Neural cell (in vitro differentiated cells): Measurements from ENCODE around the gene STIM1. TPM values are rescaled to one million over a fixed set of nuclear protein-coding genes. Genes with fewer than 3 reads are reported as not detected.

Experiments
- H2AFZ ChIP-seq: fragments of 200-600, 300-800 bp; sonication (generic), shearing (Covaris generic); 2 replicates; pipeline ENCODE4 v1.6.0; 2014; ENCODE audit warnings: low read depth, mild to moderate bottlenecking, antibody characterized with exemption, low read length, moderate library complexity
- H3F3A ChIP-seq: fragments of 200-600 bp; shearing (Covaris generic); 2 replicates; pipeline ENCODE4 v1.6.1; 2016; ENCODE audit warnings: mild to moderate bottlenecking, moderate library complexity, mixed read lengths, antibody characterized with exemption, low read length; ENCODE audit not compliant: insufficient read depth, poor library complexity, severe bottlenecking
- H3K27ac ChIP-seq: fragments of 200-600, 300-800 bp; sonication (generic), shearing (Covaris generic); 2 replicates; pipeline ENCODE4 v1.5.1; 2014; ENCODE audit warnings: mild to moderate bottlenecking, low read length, moderate library complexity
- H3K27me3 ChIP-seq: fragments of 300-800, 200-600 bp; sonication (generic), shearing (Covaris generic); 2 replicates; pipeline ENCODE4 v1.6.0; 2014; ENCODE audit warnings: mild to moderate bottlenecking, low read depth, low read length, moderate library complexity; ENCODE audit not compliant: insufficient read depth
- H3K36me3 ChIP-seq: fragments of 300-800, 200-600 bp; sonication (generic), shearing (Covaris generic); 2 replicates; pipeline ENCODE4 v1.5.1; 2014; ENCODE audit warnings: mild to moderate bottlenecking, antibody characterized with exemption, low read length, moderate library complexity; ENCODE audit not compliant: insufficient read depth
- H3K4me2 ChIP-seq: fragments of 300-800, 200-600 bp; sonication (generic), shearing (Covaris generic); 2 replicates; pipeline ENCODE4 v1.6.0; 2014; ENCODE audit warnings: mild to moderate bottlenecking, low read length
- H3K4me3 ChIP-seq: fragments of 300-800, 200-600 bp; sonication (generic), shearing (Covaris generic); 2 replicates; pipeline ENCODE4 v1.5.1; 2014; ENCODE audit warnings: mild to moderate bottlenecking, low read length, moderate library complexity
- H3K79me2 ChIP-seq: fragments of 200-600 bp; shearing (Covaris generic); replicated peaks from 2 replicates; pipeline ENCODE4 v1.6.0; 2014; ENCODE audit warnings: mild to moderate bottlenecking, low read length, moderate library complexity; ENCODE audit not compliant: insufficient read depth
- H3K9ac ChIP-seq: fragments of 300-800, 200-600 bp; sonication (generic), shearing (Covaris generic); 2 replicates; pipeline ENCODE4 v1.6.1; 2016; ENCODE audit warnings: mild to moderate bottlenecking, low read length, mixed read lengths
- H3K9me2 ChIP-seq: fragments of 200-600 bp; shearing (Covaris generic); 2 replicates; pipeline ENCODE4 v1.6.1; 2016; ENCODE audit warnings: mild to moderate bottlenecking, low read length, mixed read lengths; ENCODE audit not compliant: insufficient read depth
- H3K9me3 ChIP-seq: fragments of 200-600, 300-800 bp; sonication (generic), shearing (Covaris generic); 2 replicates; pipeline ENCODE4 v1.6.1; 2016; ENCODE audit warnings: mild to moderate bottlenecking, mixed run types, low read length, moderate library complexity, mixed read lengths
- H4K20me1 ChIP-seq: fragments of 200-600 bp; shearing (Covaris generic); 2 replicates; pipeline ENCODE4 v1.6.1; 2016; ENCODE audit warnings: mild to moderate bottlenecking, mixed run types; ENCODE audit not compliant: insufficient read depth
- EP300 ChIP-seq: fragments of 450-650 bp; conservative IDR thresholded peaks from 2 replicates; pipeline ENCODE4 v1.6.1; 2014; ENCODE audit warnings: antibody characterized with exemption, mild to moderate bottlenecking, moderate library complexity; ENCODE audit not compliant: poor library complexity, severe bottlenecking
- EZH2 ChIP-seq: fragments of 200-600, 300-800 bp; shearing (Covaris generic), sonication (generic); IDR thresholded peaks from 2 replicates; pipeline ENCODE4 v1.6.1; 2014; ENCODE audit warnings: antibody characterized with exemption, low read length, borderline replicate concordance, mild to moderate bottlenecking; ENCODE audit not compliant: insufficient read depth, poor library complexity, severe bottlenecking
- MXI1 ChIP-seq: fragments of 450-650 bp; conservative IDR thresholded peaks from 2 replicates; pipeline ENCODE4 v1.6.1; 2014; ENCODE audit warnings: antibody characterized with exemption, mild to moderate bottlenecking; ENCODE audit not compliant: poor library complexity, severe bottlenecking
- POLR2AphosphoS5 ChIP-seq: IDR thresholded peaks from 2 replicates; pipeline ENCODE4 v1.6.1; 2012
- RAD21 ChIP-seq: fragments of 450-650 bp; conservative IDR thresholded peaks from 2 replicates; pipeline ENCODE4 v1.6.1; 2014; ENCODE audit warnings: antibody characterized with exemption, mild to moderate bottlenecking, moderate library complexity
- SMC3 ChIP-seq: fragments of 450-650 bp; conservative IDR thresholded peaks from 2 replicates; pipeline ENCODE4 v1.6.1; 2014; ENCODE audit warnings: antibody characterized with exemption, mild to moderate bottlenecking, moderate library complexity; ENCODE audit not compliant: poor library complexity
- TAF1 ChIP-seq: IDR thresholded peaks from 2 replicates; pipeline ENCODE4 v1.6.1; 2012; ENCODE audit warnings: low read depth
- polyA plus RNA-seq: library from polyadenylated mRNA; depleted of rRNA; stranded (reverse); fragments of >200 nt; gene quantifications from 2 replicates; pipeline ENCODE4 v1.2.3, GENCODE V29; 2014
- TF ChIP-seq, protein P1 (sequence below): IDR thresholded peaks from 2 replicates; pipeline ENCODE4 v1.6.1; 2012; ENCODE audit warnings: borderline replicate concordance
- TF ChIP-seq, protein P2 (sequence below): fragments of 450-650 bp; IDR thresholded peaks from 2 replicates; pipeline ENCODE4 v1.5.1; 2014; ENCODE audit warnings: antibody characterized with exemption, mild to moderate bottlenecking, moderate library complexity; ENCODE audit not compliant: poor library complexity, severe bottlenecking

The STIM1 gene
- polyA plus RNA-seq, 1 donor from 2014 or later: 14.5 TPM

DNA sequence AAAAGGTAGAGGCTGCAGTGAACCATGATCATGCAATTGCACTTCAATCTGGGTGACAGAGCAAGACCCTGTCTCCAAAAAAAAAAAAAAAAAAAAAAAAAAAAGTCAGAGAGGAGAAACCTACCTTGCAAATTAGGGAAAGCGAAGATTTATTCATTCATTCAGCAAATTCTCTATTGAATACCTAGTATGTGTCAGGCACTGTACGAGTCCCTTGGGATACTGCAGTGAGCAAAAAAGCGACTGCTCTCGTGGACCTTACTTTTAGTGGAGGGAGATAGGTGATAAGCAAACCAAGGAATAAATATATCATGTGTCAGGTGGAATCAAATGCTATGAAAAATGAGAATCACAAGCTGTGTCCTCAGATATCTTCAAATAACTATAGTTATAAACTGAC, 101.3 kb downstream of the STIM1 start:
- no peak overlapping the region for H3K27ac ChIP-seq
- H3K27me3 ChIP-seq: no peaks in the 10 kb centered on the region
- H3K79me2 ChIP-seq: no peaks in the 10 kb centered on the region
- no peaks in the 10 kb centered on the region for H3K36me3 ChIP-seq
- no peak overlapping the region for H2AFZ ChIP-seq
- H3K4me2 ChIP-seq: no peak overlapping the region
- TF ChIP-seq EP300: no peak
- no peak for TF ChIP-seq POLR2AphosphoS5
- TF ChIP-seq, protein P1, sequence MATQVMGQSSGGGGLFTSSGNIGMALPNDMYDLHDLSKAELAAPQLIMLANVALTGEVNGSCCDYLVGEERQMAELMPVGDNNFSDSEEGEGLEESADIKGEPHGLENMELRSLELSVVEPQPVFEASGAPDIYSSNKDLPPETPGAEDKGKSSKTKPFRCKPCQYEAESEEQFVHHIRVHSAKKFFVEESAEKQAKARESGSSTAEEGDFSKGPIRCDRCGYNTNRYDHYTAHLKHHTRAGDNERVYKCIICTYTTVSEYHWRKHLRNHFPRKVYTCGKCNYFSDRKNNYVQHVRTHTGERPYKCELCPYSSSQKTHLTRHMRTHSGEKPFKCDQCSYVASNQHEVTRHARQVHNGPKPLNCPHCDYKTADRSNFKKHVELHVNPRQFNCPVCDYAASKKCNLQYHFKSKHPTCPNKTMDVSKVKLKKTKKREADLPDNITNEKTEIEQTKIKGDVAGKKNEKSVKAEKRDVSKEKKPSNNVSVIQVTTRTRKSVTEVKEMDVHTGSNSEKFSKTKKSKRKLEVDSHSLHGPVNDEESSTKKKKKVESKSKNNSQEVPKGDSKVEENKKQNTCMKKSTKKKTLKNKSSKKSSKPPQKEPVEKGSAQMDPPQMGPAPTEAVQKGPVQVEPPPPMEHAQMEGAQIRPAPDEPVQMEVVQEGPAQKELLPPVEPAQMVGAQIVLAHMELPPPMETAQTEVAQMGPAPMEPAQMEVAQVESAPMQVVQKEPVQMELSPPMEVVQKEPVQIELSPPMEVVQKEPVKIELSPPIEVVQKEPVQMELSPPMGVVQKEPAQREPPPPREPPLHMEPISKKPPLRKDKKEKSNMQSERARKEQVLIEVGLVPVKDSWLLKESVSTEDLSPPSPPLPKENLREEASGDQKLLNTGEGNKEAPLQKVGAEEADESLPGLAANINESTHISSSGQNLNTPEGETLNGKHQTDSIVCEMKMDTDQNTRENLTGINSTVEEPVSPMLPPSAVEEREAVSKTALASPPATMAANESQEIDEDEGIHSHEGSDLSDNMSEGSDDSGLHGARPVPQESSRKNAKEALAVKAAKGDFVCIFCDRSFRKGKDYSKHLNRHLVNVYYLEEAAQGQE: no peak
- TF ChIP-seq, protein P2, sequence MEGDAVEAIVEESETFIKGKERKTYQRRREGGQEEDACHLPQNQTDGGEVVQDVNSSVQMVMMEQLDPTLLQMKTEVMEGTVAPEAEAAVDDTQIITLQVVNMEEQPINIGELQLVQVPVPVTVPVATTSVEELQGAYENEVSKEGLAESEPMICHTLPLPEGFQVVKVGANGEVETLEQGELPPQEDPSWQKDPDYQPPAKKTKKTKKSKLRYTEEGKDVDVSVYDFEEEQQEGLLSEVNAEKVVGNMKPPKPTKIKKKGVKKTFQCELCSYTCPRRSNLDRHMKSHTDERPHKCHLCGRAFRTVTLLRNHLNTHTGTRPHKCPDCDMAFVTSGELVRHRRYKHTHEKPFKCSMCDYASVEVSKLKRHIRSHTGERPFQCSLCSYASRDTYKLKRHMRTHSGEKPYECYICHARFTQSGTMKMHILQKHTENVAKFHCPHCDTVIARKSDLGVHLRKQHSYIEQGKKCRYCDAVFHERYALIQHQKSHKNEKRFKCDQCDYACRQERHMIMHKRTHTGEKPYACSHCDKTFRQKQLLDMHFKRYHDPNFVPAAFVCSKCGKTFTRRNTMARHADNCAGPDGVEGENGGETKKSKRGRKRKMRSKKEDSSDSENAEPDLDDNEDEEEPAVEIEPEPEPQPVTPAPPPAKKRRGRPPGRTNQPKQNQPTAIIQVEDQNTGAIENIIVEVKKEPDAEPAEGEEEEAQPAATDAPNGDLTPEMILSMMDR: no peak
- no peak for TF ChIP-seq TAF1
- no peak for TF ChIP-seq RAD21
- no peak for TF ChIP-seq MXI1
- TF ChIP-seq EZH2: no peak
- TF ChIP-seq SMC3: no peak
- no peak overlapping the region for H3K9ac ChIP-seq
- H3K9me3 ChIP-seq: no peaks in the 10 kb centered on the region
- H4K20me1 ChIP-seq: no peaks in the 10 kb centered on the region
- no peaks in the 10 kb centered on the region for H3F3A ChIP-seq
- H3K4me3 ChIP-seq: no peak overlapping the region
- H3K9me2 ChIP-seq: no peaks in the 10 kb centered on the region

DNA sequence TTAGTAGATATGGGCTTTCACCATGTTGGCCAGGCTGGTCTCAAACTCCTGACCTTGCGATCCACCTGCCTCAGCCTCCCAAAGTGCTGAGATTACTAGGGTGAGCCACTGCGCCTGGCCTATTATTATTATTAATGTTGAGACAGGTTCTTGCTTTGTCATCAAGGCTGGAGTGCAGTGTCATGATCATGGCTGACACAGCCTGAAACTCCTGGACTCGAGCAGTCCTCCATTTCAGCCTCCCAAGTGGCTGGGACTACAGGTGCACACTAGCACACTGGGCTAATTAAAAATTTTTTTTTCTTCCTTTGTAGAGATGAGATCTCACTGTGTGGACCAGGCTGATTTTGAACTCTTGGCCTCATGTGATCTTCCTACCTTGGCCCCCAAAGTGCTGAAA, 102.0 kb downstream of the STIM1 start:
- no peak overlapping the region for H3K27ac ChIP-seq
- H3F3A ChIP-seq: no peaks in the 10 kb centered on the region
- H2AFZ ChIP-seq: no peak overlapping the region
- no peak overlapping the region for H3K4me2 ChIP-seq
- H3K4me3 ChIP-seq: no peak overlapping the region
- H3K9ac ChIP-seq: no peak overlapping the region
- TF ChIP-seq EP300: no peak
- no peak for TF ChIP-seq SMC3
- TF ChIP-seq POLR2AphosphoS5: no peak
- no peak for TF ChIP-seq EZH2
- TF ChIP-seq, protein P1: no peak
- TF ChIP-seq MXI1: no peak
- TF ChIP-seq RAD21: no peak
- TF ChIP-seq, protein P2: no peak
- TF ChIP-seq TAF1: no peak
- H3K9me3 ChIP-seq: no peaks in the 10 kb centered on the region
- H3K36me3 ChIP-seq: no peaks in the 10 kb centered on the region
- H3K79me2 ChIP-seq: no peaks in the 10 kb centered on the region
- no peaks in the 10 kb centered on the region for H4K20me1 ChIP-seq
- no peaks in the 10 kb centered on the region for H3K27me3 ChIP-seq
- H3K9me2 ChIP-seq: no peaks in the 10 kb centered on the region
